Duodenal mucosa (tissue), 2 donors: ENCODE measurements around the gene FOXP4.

Experiments used
- H3K27ac ChIP-seq: one replicate; pipeline ENCODE4 v1.7.0; 2013; ENCODE audit warnings: low read depth, low read length
- H3K27me3 ChIP-seq, 2 donors: one replicate each; pipeline ENCODE4 v1.7.0; 2013; ENCODE audit warnings: low read length in 2 of 2, control low read depth in 1 of 2; ENCODE audit not compliant: insufficient read depth in 2 of 2, control insufficient read depth in 1 of 2
- H3K36me3 ChIP-seq, 2 donors: one replicate each; pipeline ENCODE4 v1.7.0; 2013; ENCODE audit warnings: low read length in 2 of 2, control low read depth in 1 of 2; ENCODE audit not compliant: insufficient read depth in 2 of 2, control insufficient read depth in 1 of 2
- H3K4me1 ChIP-seq, 2 donors: one replicate each; pipeline ENCODE4 v1.7.0; 2013; ENCODE audit warnings: low read length in 2 of 2, control low read depth in 1 of 2; ENCODE audit not compliant: insufficient read depth in 2 of 2, control insufficient read depth in 1 of 2
- H3K4me3 ChIP-seq, 2 donors: one replicate each; pipeline ENCODE4 v1.7.0; 2013; ENCODE audit warnings: low read length in 2 of 2, low read depth in 1 of 2
- H3K9ac ChIP-seq, 2 donors: one replicate each; pipeline ENCODE4 v1.7.0; 2013; ENCODE audit warnings: low read length in 2 of 2, low read depth in 1 of 2
- H3K9me3 ChIP-seq, 2 donors: one replicate each; pipeline ENCODE4 v1.7.0; 2013; ENCODE audit warnings: low read length in 2 of 2, control low read depth in 1 of 2; ENCODE audit not compliant: control insufficient read depth in 1 of 2

Gene FOXP4

DNA sequence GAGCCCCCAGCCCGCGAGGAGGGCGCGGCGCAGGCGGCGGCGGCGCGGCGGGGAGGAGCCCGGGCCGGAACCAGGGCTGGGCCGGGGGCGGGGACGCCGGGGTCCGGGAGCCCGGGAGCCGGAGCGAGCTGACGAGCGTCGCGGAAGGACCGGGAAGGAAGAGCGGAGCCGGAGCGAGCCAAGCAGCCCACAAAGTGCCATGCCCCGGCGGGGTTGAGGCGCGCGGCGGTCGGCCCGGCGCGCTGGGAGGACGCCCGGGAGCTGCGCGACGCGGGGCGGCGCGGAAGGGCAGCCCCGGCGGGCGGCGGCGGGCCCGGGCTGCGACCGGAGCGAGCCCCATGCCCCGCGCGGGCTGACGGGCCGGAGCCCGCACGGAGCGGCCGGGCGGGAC, 289 bp downstream of the FOXP4 start:
- Histone ChIP-seq H3K36me3 (peaks cover 0 to 7% of the 10 kb centered on the region in 2 donors), H3K9ac (no peak overlapping the region), H3K4me3 (peak overlapping the region; percentile 89 to 93), H3K9me3 (no peaks in the 10 kb centered on the region), H3K27me3 (peaks cover 0 to 4% of the 10 kb centered on the region in 2 donors), H3K27ac (no peak overlapping the region), H3K4me1 (peaks cover 30 to 44% of the 10 kb centered on the region in 2 donors)

DNA sequence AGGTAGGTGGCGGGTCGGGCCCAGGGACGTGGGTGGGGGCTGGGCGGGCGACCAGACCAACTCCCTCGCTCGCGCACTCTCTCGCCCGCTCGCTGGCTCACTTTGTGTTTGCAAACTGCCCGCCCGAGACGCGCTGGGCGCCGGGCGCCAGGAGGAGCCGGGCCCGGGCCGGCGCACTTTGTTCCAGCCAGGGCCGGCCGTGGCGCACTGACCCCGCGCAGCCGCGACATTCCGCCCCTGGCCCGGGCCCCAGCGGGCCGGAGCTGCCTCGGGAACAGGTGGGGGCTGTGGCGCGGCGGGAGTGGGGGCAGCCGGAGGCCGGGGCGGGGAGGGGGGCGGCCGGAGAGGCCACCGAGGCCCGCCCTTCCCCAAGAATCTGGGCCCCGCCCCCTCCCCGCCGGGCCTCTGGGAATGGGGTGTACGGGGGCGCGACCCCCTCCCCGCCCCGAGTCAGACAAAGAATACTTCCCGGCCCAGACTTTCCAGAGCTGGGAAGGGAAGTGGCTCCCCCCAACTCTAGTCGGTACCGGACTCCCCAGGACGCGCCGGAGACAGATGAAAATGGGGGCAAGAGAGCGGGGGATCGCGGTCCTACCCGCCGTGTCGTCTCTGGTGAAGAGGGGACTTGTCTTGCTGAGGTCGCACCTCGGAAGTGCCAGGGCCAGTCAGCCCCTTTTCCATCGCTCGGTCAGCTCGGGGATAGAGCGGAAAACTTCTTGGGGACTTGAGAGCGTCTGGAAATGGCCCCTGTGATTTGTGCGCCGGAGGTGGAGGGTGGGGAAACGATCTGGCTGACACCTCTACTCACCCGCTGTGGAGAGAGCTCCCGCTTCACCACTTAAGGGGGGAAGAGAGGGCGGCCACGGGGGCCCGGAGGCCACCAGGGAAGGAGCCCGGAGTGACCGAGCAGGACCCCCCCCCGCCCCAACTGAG, 951 bp downstream of the FOXP4 start:
- peak overlapping the region; percentile 89 to 93 for H3K4me3 ChIP-seq
- H3K27ac ChIP-seq = no peak overlapping the region
- H3K27me3 ChIP-seq = peaks cover 0 to 4% of the 10 kb centered on the region in 2 donors

DNA sequence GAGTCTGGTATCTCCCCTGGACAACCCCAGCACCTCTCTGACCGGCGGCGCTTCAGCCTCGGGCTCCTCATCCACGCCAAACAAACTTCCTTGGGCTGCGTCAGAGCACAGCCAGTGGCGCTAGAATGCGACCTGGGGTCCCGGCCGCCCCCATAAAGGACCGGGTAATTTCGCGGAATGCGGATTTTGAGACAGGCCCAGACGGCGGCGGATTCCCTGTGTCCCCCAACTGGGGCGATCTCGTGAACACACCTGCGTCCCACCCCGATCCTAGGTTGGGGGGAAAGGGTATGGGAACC, 1.6 kb downstream of the FOXP4 start:
- H3K27ac ChIP-seq = no peak overlapping the region

More for the DNA sequence above, 951 bp downstream of the FOXP4 start:
- Histone ChIP-seq H3K4me1 (peaks cover 30 to 46% of the 10 kb centered on the region in 2 donors), H3K9me3 (no peaks in the 10 kb centered on the region), H3K36me3 (peaks cover 0 to 11% of the 10 kb centered on the region in 2 donors), H3K9ac (peak overlapping the region; percentile 62 to 84)

DNA sequence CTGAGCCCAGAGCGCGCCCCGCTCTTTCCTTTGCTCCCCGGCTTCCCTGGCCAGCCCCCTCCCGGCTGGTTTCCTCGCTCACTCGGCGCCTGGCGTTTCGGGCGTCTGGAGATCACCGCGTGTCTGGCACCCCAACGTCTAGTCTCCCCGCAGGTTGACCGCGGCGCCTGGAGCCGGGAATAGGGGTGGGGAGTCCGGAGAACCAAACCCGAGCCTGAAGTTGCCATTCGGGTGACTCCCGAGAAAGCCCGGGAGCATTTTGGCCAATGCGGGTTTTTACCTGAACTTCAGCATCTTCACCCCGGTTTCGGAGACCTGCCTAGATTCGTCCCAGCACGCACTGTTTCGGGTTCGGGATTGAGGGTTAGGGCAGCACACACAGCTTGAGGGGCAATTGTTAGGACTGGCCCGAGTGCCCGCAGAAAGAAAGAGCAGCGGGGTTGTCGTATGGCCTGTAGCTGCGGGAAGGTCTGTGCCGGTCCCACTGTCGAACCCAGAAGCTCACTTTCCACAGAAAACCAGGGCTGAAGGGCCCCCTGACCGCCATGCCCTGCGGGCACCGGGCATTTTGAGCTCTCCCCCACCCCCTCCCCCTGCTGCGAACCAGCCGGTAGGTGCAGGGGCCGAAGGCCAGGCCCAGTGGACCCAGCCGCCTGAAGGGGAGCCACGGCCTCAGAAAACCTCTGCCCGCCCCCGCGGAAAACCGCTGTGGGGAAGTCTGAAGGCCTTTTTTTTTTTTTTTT, 2.1 kb downstream of the FOXP4 start:
- Histone ChIP-seq H3K36me3 (peaks cover 0 to 20% of the 10 kb centered on the region in 2 donors), H3K27ac (no peak overlapping the region), H3K27me3 (peaks cover 0 to 4% of the 10 kb centered on the region in 2 donors), H3K9me3 (no peaks in the 10 kb centered on the region), H3K9ac (peak overlapping the region; percentile 62 to 84), H3K4me3 (peak overlapping the region; percentile 89 to 93), H3K4me1 (peaks cover 30 to 46% of the 10 kb centered on the region in 2 donors)

More for the DNA sequence above, 1.6 kb downstream of the FOXP4 start:
- no peaks in the 10 kb centered on the region for H3K9me3 ChIP-seq
- peak overlapping the region; percentile 89 to 93 for H3K4me3 ChIP-seq
- H3K9ac ChIP-seq = peak overlapping the region; percentile 62 to 84
- H3K36me3 ChIP-seq = peaks cover 0 to 17% of the 10 kb centered on the region in 2 donors
- peaks cover 30 to 46% of the 10 kb centered on the region in 2 donors for H3K4me1 ChIP-seq
- peaks cover 0 to 4% of the 10 kb centered on the region in 2 donors for H3K27me3 ChIP-seq

DNA sequence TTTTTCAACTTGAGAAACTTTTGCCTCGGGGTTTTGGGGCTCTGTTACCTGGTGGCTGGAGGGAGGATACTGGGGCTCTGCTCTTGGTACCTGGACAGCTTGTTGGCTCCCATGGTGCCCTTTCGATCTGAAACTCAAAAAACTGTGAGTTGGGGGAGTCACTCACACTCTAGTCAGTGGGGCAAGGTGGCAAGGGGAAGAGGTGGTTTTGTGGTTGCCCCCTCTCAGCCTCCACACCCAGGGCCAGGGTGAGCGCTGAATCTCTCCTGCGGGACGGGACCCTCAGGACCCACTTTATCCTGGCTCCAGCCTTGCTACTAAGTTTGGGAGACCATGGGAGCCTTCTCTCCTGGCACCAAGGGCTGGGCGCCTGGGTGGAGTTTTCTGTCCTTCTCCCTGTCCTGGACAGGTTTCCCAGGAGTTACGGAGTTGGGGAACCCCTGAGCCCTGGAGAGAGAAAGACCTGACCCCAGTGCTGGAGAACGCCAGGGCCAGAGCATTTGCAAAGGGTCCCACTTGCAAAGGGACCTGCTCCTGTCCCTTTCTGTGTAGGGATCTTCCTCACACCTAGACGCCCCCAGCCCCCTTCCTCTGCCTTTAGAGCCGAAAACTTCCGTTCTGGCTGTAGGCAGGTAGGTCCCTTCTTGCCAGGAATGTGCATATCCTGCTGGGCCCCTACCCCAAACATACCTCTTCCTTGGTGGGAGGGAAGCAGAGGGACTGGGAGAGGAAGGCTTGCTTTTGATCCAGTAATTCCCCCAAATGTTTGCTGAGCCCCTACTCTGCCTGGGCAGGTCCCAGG, 2.9 kb downstream of the FOXP4 start:
- Histone ChIP-seq H3K9ac (peak overlapping the region; percentile 62 to 84), H3K36me3 (peaks cover 0 to 26% of the 10 kb centered on the region in 2 donors), H3K4me1 (peaks cover 30 to 46% of the 10 kb centered on the region in 2 donors), H3K4me3 (peak overlapping the region; percentile 89 to 93), H3K27ac (no peak overlapping the region), H3K9me3 (no peaks in the 10 kb centered on the region), H3K27me3 (peaks cover 0 to 4% of the 10 kb centered on the region in 2 donors)

DNA sequence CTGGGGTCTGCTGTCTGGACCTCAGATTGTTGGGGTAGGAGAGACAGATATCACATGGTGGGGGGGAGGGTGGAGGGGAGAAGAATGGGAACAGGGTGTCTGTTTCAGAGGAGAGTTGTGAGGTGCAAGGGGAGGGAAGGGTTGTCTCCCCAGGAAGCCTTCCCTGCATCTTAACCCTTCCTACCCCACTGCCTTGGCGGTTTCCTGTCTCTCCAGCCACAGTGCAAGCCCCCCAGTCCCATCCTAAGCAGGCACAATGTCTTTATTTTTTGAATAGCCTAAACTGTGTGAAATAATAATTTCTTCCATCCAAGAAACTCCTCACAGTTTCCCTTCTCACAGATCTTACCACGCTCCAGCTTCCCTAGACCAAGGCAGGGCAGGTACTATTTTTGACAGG, 3.5 kb downstream of the FOXP4 start:
- Histone ChIP-seq H3K27me3 (peaks cover 0 to 4% of the 10 kb centered on the region in 2 donors), H3K9me3 (no peaks in the 10 kb centered on the region), H3K27ac (no peak overlapping the region), H3K4me1 (peaks cover 30 to 46% of the 10 kb centered on the region in 2 donors), H3K9ac (peak overlapping the region in 1 of 2 donors; percentile 32), H3K4me3 (no peak overlapping the region), H3K36me3 (peaks cover 0 to 28% of the 10 kb centered on the region in 2 donors)

DNA sequence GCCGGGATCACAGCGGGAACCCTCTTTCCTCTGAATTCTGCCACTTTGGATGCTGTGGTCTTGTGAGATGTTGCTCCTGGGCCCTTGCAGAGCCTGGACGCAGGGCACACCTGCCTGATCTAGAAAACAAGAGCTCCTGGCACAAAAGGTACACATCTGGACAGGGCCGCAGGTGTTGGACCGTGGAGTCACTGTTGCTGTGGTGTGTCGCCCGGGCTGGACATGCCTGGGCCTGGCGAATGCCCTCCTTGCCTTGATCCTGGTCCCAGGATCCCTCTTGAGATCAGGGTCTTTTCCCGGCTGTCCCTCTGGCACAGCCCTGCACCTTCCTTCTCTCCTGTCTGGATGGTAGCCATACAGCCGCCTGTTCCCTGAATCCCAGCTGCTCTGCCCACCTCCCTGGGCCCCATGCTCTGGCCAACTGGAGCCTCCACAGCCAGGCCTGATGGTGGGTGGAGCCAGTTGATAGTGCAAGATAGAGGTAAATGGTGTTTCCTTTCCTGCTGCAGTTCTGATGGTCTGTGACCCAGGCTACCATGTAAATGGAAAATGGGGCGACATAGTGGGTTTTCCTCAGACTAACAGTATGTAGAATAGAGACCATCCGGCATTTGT, 5.0 kb downstream of the FOXP4 start:
- Histone ChIP-seq H3K27ac (no peak overlapping the region), H3K9ac (no peak overlapping the region), H3K4me1 (peaks cover 19 to 38% of the 10 kb centered on the region in 2 donors), H3K27me3 (peaks cover 0 to 4% of the 10 kb centered on the region in 2 donors), H3K4me3 (no peak overlapping the region), H3K9me3 (no peaks in the 10 kb centered on the region), H3K36me3 (peaks cover 0 to 31% of the 10 kb centered on the region in 2 donors)

DNA sequence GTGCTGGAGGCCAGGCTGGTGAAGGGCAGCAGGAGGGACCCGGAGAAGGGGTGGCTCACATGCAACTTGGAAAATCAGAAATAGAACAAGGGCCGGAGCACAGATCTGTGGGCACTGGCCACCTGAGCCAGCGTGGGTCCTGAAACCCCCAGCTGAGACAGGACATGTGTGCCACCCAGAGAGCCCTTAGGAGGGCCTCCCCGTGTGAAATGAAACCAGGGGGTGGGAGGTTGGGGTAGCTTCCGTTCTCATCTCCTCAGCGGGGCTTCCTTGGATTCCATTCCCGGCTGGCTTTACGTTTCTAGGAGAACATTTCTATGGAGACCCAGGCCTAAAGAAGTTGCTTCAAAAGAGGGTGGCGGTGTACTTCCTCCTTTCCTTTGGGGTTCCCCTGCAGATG, 5.7 kb downstream of the FOXP4 start:
- Histone ChIP-seq H3K4me3 (no peak overlapping the region), H3K9ac (no peak overlapping the region), H3K4me1 (peaks cover 19 to 38% of the 10 kb centered on the region in 2 donors), H3K9me3 (no peaks in the 10 kb centered on the region), H3K27me3 (peaks cover 0 to 4% of the 10 kb centered on the region in 2 donors), H3K27ac (no peak overlapping the region), H3K36me3 (peaks cover 0 to 31% of the 10 kb centered on the region in 2 donors)

DNA sequence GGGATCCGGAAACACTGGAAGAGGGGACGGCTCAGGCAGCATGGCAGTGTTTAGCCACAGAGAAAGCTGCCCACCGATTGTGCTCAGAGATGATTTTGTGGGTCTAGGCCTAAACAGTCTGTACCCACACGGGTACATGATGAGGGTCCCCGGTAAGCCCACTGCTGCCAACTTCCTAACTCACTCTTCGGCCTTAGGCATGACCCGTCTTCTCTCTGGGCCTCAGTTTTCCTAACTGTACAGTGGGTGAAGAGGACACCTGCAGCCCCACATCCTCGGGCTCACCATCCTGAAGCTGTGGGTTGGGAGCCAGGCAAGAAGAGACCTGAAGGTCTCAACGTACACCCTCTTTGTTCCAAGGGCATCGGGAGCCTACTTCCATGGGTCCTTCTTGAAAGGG, 6.5 kb downstream of the FOXP4 start:
- Histone ChIP-seq H3K36me3 (peaks cover 0 to 31% of the 10 kb centered on the region in 2 donors), H3K9ac (no peak overlapping the region), H3K27me3 (peaks cover 0 to 4% of the 10 kb centered on the region in 2 donors), H3K9me3 (no peaks in the 10 kb centered on the region), H3K27ac (no peak overlapping the region), H3K4me1 (peaks cover 19 to 37% of the 10 kb centered on the region in 2 donors), H3K4me3 (no peak overlapping the region)
